Activated CD4-positive, alpha-beta T cell treated with anti-CD3 and anti-CD28 coated beads, Interleukin-2, amount 50 U/mL, for 24 hours (primary cell): ENCODE results near the gene ABHD4.
"Not testable (repeated sequence)": the region's sequence is repeated elsewhere in the genome, so short reads cannot be mapped to it uniquely, and the experiment has no call there.

ENCODE experiments used
- DNase-seq, 2 donors: peaks; one replicate each; pipeline ENCODE4 v3.0.0-alpha.2; 2020; ENCODE audit warnings: low read depth in 1 of 2, low spot score in 1 of 2

The ABHD4 gene

GRCh38 chr14:22561366-22561660, 36.8 kb upstream of the ABHD4 start:
- no peak for DNase-seq

- peak in 1 of 2 donors; percentile 82 for DNase-seq
These were observed 36.2 kb upstream of the ABHD4 start for GRCh38 chr14:22561661-22562579.

GRCh38 chr14:22563987-22564386, 34.1 kb upstream of the ABHD4 start:
- DNase-seq: no peak

GRCh38 chr14:22564463-22564862, 33.6 kb upstream of the ABHD4 start:
- no peak for DNase-seq

GRCh38 chr14:22565391-22565945, 32.6 kb upstream of the ABHD4 start:
- DNase-seq: no peak

- not testable (repeated sequence) for DNase-seq
These were observed 31.8 kb upstream of the ABHD4 start for GRCh38 chr14:22566266-22566665.

GRCh38 chr14:22566845-22567244, 31.3 kb upstream of the ABHD4 start:
- DNase-seq: no peak

GRCh38 chr14:22567437-22567836, 30.7 kb upstream of the ABHD4 start:
- no peak for DNase-seq

- no peak for DNase-seq
These were observed 28.9 kb upstream of the ABHD4 start for GRCh38 chr14:22569106-22569736.

- no peak for DNase-seq
These were observed 28.4 kb upstream of the ABHD4 start for GRCh38 chr14:22569737-22570131.

- DNase-seq: peak; percentile 42 to 88
These were observed 27.8 kb upstream of the ABHD4 start for GRCh38 chr14:22570132-22570949.

- no peak for DNase-seq
These were observed 25.5 kb upstream of the ABHD4 start for GRCh38 chr14:22572562-22573058.

- DNase-seq: no peak
These were observed 24.3 kb upstream of the ABHD4 start for GRCh38 chr14:22573804-22574203.

GRCh38 chr14:22577334-22577908, 20.7 kb upstream of the ABHD4 start:
- DNase-seq: no peak

- no peak for DNase-seq
These were observed 18.9 kb upstream of the ABHD4 start for GRCh38 chr14:22579236-22579635.

- no peak for DNase-seq
These were observed 18.2 kb upstream of the ABHD4 start for GRCh38 chr14:22579881-22580280.

GRCh38 chr14:22580625-22581024, 17.5 kb upstream of the ABHD4 start:
- no peak for DNase-seq

- DNase-seq: no peak
These were observed 14.1 kb upstream of the ABHD4 start for GRCh38 chr14:22583994-22584393.

- no peak for DNase-seq
These were observed 10.9 kb upstream of the ABHD4 start for GRCh38 chr14:22587247-22587646.

- not testable (repeated sequence) for DNase-seq
These were observed 10.2 kb upstream of the ABHD4 start for GRCh38 chr14:22587677-22588422.
